Measurements from ENCODE around the gene MARVELD3. TPM values are rescaled to one million over a fixed set of nuclear protein-coding genes. Genes with fewer than 3 reads are reported as not detected.

MARVELD3 gene
- polyA plus RNA-seq, 2 of the 4 experiments (the other 2 are of a cell fraction), result 0.17 to 0.25 TPM

GRCh38 chr16:71658771-71659170 lies 32.8 kb downstream of the MARVELD3 start:
- ChIA-PET POLR2A (no interaction called here), CTCF (no interaction called here)
- WGBS (ENCODE audit: missing lambda C conversion rate), result 99% methylated on average over 4 of the region's 4 CpGs
- Histone ChIP-seq H3K4me3 (no peak overlapping the region), H3K9me3 (no peaks in the 10 kb centered on the region), H3K27ac (no peak overlapping the region), H3K4me2 (no peak overlapping the region), H3K4me1 (no peaks in the 10 kb centered on the region)
- FAIRE-seq, result no peak
- no peak for ATAC-seq
- TF ChIP-seq MAZ (IDR thresholded peaks at IDR 0.05; ENCODE audit: borderline replicate concordance, low read depth, low read length) (no peak), MAFK (IDR thresholded peaks at IDR 0.05; ENCODE audit: partially characterized antibody) (no peak), TFCP2L1 (CRISPR knock-in tag; IDR thresholded peaks at IDR 0.05) (no peak), RFX5 (IDR thresholded peaks at IDR 0.05) (no peak)
- no peak for DNase-seq (ENCODE audit: low read depth in 1 of 2, low spot score in 1 of 2)

GRCh38 chr16:71659471-71659870 lies 33.5 kb downstream of the MARVELD3 start:
- ChIA-PET POLR2A (no interaction called here), CTCF (no interaction called here)
- no peak overlapping the region for H3K4me2 ChIP-seq
- DNase-seq (ENCODE audit: low read depth in 1 of 2, low spot score in 1 of 2), result no peak
- no peak for TF ChIP-seq HOXB5 (CRISPR knock-in tag; IDR thresholded peaks at IDR 0.05)
- TF ChIP-seq RCOR1 (IDR thresholded peaks at IDR 0.05; ENCODE audit: low read depth, low read length), result no peak
- TF ChIP-seq EP300 (IDR thresholded peaks at IDR 0.05), result no peak
- TF ChIP-seq FOXS1 (CRISPR knock-in tag; IDR thresholded peaks at IDR 0.05), result no peak
- TF ChIP-seq JUN (IDR thresholded peaks at IDR 0.05), result no peak
- TF ChIP-seq ZNF302 (CRISPR knock-in tag; IDR thresholded peaks at IDR 0.05), result no peak
- no peak for TF ChIP-seq SREBF2 (IDR thresholded peaks at IDR 0.05)
- no peak for TF ChIP-seq CHD2 (IDR thresholded peaks at IDR 0.05; ENCODE audit: low read length, partially characterized antibody)
- TF ChIP-seq RNF2 (IDR thresholded peaks at IDR 0.05; ENCODE audit: borderline replicate concordance, low read depth), result no peak
- no peak for TF ChIP-seq CBX8 (IDR thresholded peaks at IDR 0.05)
- TF ChIP-seq, protein P1, sequence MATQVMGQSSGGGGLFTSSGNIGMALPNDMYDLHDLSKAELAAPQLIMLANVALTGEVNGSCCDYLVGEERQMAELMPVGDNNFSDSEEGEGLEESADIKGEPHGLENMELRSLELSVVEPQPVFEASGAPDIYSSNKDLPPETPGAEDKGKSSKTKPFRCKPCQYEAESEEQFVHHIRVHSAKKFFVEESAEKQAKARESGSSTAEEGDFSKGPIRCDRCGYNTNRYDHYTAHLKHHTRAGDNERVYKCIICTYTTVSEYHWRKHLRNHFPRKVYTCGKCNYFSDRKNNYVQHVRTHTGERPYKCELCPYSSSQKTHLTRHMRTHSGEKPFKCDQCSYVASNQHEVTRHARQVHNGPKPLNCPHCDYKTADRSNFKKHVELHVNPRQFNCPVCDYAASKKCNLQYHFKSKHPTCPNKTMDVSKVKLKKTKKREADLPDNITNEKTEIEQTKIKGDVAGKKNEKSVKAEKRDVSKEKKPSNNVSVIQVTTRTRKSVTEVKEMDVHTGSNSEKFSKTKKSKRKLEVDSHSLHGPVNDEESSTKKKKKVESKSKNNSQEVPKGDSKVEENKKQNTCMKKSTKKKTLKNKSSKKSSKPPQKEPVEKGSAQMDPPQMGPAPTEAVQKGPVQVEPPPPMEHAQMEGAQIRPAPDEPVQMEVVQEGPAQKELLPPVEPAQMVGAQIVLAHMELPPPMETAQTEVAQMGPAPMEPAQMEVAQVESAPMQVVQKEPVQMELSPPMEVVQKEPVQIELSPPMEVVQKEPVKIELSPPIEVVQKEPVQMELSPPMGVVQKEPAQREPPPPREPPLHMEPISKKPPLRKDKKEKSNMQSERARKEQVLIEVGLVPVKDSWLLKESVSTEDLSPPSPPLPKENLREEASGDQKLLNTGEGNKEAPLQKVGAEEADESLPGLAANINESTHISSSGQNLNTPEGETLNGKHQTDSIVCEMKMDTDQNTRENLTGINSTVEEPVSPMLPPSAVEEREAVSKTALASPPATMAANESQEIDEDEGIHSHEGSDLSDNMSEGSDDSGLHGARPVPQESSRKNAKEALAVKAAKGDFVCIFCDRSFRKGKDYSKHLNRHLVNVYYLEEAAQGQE (IDR thresholded peaks at IDR 0.05), result no peak
- FAIRE-seq, result no peak
- H3K4me3 ChIP-seq, result no peak overlapping the region
- no peaks in the 10 kb centered on the region for H3K4me1 ChIP-seq
- 91% methylated on average over 2 of the region's 2 CpGs for WGBS (ENCODE audit: missing lambda C conversion rate)
- no peaks in the 10 kb centered on the region for H3K9me3 ChIP-seq
- H3K27ac ChIP-seq, result no peak overlapping the region
- no peak for ATAC-seq

GRCh38 chr16:71666264-71666663 lies 40.3 kb downstream of the MARVELD3 start:
- TF ChIP-seq MAFK (IDR thresholded peaks at IDR 0.05; ENCODE audit: partially characterized antibody) (no peak), CBX8 (IDR thresholded peaks at IDR 0.05) (no peak), EHMT2 (IDR thresholded peaks at IDR 0.05; ENCODE audit: low read depth) (no peak), ZSCAN20 (CRISPR knock-in tag; IDR thresholded peaks at IDR 0.05) (no peak), KDM5A (IDR thresholded peaks at IDR 0.05) (no peak), ESRRA (IDR thresholded peaks at IDR 0.05; ENCODE audit: borderline replicate concordance, low read length) (no peak), JUN (IDR thresholded peaks at IDR 0.05) (no peak)
- H3K9me3 ChIP-seq, result no peaks in the 10 kb centered on the region
- H3K27ac ChIP-seq, result peak overlapping the region; percentile 65 to 73; a peak in 4 of 6 replicates
- no peak for FAIRE-seq
- no peak for ATAC-seq
- no peak for DNase-seq (ENCODE audit: low read depth in 1 of 2, low spot score in 1 of 2)
- peak overlapping the region; percentile 76 for H3K4me2 ChIP-seq
- peaks cover 23% of the 10 kb centered on the region for H3K4me1 ChIP-seq
- CTCF ChIA-PET, result no interaction called here
- POLR2A ChIA-PET, result no interaction called here
- no peak overlapping the region for H3K4me3 ChIP-seq
- WGBS (ENCODE audit: missing lambda C conversion rate), result 80% methylated on average over 1 of the region's 1 CpG

Data from A549 (cell line).